ENCODE results near the gene TTC9. TPM values are rescaled to one million over a fixed set of nuclear protein-coding genes. Genes with fewer than 3 reads are reported as not detected.

Gene TTC9
- total and polyA plus RNA-seq, 4 donors: 0.09 to 0.98 (median 0.45) TPM

DNA sequence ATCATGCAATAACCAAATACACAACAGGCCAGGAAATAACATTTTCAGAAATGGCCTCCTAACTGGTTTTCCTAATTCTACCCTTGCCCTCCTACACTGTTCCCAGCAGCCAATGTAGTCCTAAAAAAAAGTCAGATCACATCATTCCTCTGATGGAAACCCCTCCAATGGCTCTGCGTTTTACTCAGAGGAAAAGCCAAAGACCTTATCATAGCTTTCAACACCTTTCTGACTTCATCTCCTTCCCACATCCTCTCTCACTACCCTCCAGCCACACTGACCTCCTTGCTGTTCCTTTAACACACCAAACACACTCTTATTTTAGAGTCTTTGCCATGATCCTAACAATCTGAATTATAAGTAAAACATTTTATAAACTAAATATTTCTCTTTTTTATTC is 42.4 kb upstream of the TTC9 start:
- no peak for DNase-seq (ENCODE audit: low spot score)
- Histone ChIP-seq H3K27me3 (ENCODE audit: control insufficient read depth in 4 of 4, insufficient read depth in 4 of 4, low read length in 3 of 4) (no peaks in the 10 kb centered on the region), H3K9ac (ENCODE audit: low read depth in 1 of 2, low read length in 2 of 2) (no peak overlapping the region), H3K36me3 (ENCODE audit: control insufficient read depth in 4 of 4, insufficient read depth in 3 of 4, low read depth in 1 of 4, low read length in 3 of 4) (peaks cover 3 to 21% (median 18%) of the 10 kb centered on the region in 4 donors), H3K4me3 (ENCODE audit: low read depth in 1 of 3, low read length in 3 of 3) (peak overlapping the region in 2 of 3 donors; percentile 83 to 100), H3K9me3 (ENCODE audit: control insufficient read depth in 4 of 4, low read length in 3 of 4) (no peaks in the 10 kb centered on the region), H3K4me1 (ENCODE audit: control insufficient read depth in 4 of 4, insufficient read depth in 4 of 4, low read length in 3 of 4) (peaks cover 4 to 17% (median 14%) of the 10 kb centered on the region in 4 donors), H3K27ac (ENCODE audit: low read depth in 1 of 2, low read length in 2 of 2) (no peak overlapping the region)
- WGBS: 52% methylated on average over 1 of the region's 1 CpG
- TF ChIP-seq, protein P1, sequence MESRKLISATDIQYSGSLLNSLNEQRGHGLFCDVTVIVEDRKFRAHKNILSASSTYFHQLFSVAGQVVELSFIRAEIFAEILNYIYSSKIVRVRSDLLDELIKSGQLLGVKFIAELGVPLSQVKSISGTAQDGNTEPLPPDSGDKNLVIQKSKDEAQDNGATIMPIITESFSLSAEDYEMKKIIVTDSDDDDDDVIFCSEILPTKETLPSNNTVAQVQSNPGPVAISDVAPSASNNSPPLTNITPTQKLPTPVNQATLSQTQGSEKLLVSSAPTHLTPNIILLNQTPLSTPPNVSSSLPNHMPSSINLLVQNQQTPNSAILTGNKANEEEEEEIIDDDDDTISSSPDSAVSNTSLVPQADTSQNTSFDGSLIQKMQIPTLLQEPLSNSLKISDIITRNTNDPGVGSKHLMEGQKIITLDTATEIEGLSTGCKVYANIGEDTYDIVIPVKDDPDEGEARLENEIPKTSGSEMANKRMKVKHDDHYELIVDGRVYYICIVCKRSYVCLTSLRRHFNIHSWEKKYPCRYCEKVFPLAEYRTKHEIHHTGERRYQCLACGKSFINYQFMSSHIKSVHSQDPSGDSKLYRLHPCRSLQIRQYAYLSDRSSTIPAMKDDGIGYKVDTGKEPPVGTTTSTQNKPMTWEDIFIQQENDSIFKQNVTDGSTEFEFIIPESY (IDR thresholded peaks at IDR 0.05): no peak
- TF ChIP-seq REST (IDR thresholded peaks at IDR 0.05) (no peak), SP1 (IDR thresholded peaks at IDR 0.05) (no peak), CTCF (IDR thresholded peaks at IDR 0.05; ENCODE audit: low read depth, low read length, missing input control) (no peak), RXRA (IDR thresholded peaks at IDR 0.05) (no peak), EGR1 (IDR thresholded peaks at IDR 0.05; ENCODE audit: low read depth in 2 of 2) (no peak), HNF4G (IDR thresholded peaks at IDR 0.05) (no peak), ATF3 (IDR thresholded peaks at IDR 0.05) (no peak), FOXA2 (IDR thresholded peaks at IDR 0.05) (no peak), JUND (IDR thresholded peaks at IDR 0.05) (no peak), YY1 (IDR thresholded peaks at IDR 0.05) (no peak), FOXA1 (IDR thresholded peaks at IDR 0.05) (no peak), TAF1 (conservative IDR thresholded peaks at IDR 0.05) (no peak), HNF4A (conservative IDR thresholded peaks at IDR 0.05) (no peak), GABPA (IDR thresholded peaks at IDR 0.05 in 1 of 2, conservative IDR thresholded peaks at IDR 0.05 in 1 of 2) (no peak)

Data from liver (tissue), 9 donors.